Hematopoietic multipotent progenitor cell treated with erythropoietin and hydrocortisone succinate and interleukin-3 and kit ligand, for 15 days (in vitro differentiated cells): ENCODE results near the gene CFAP61.
"Not testable (repeated sequence)": the region's sequence is repeated elsewhere in the genome, so short reads cannot be mapped to it uniquely, and the experiment has no call there.

Experiments used
- DNase-seq: peaks from one replicate; pipeline ENCODE4 v3.0.0-alpha.2; 2015; ENCODE audit warnings: low spot score

CFAP61 gene

DNA sequence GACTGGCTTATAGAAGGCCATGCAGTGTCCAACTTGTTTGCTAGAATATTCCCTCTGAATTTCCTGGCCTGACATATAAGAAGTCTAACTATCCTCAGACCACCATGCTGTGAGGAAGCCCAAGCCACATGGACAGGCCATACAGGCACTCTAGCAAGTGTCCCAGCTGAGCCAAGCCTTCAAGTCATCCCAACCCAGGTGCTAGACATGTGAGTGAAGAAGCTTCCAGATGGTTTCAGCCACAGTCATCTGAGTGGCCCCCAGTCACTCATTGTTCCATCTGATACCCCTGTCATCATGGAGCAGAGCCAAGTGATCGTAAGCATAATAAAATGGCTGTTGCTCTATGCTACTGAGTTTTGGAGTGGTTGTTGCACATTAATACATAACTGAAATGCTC is 269.6 kb downstream of the CFAP61 start:
- DNase-seq, result no peak

GRCh38 chr20:20322912-20323311 is 270.6 kb downstream of the CFAP61 start:
- DNase-seq, result no peak

DNA sequence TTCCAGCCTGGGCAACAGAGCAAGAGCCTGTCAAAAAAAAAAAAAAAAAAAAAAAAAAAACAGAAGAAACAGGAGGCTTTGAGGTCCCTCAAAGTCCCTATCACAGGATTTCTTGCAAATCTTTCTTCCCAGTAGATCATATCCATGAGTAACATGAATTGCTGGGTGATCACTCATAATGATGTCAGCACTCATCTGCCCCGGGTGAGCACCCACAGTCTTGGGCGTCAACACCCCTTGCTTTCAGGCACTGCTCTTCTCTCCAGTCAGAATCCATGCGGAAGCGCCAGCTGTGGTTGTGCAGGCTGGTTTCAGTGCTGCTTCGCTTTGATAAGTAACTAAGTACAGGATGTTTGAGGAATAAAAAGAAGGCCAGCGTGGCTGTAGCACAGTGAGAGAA is 275.4 kb downstream of the CFAP61 start:
- no peak for DNase-seq

- DNase-seq, result no peak
Measured at GRCh38 chr20:20329564-20329963, 277.2 kb downstream of the CFAP61 start.

- DNase-seq, result no peak
Measured at GRCh38 chr20:20331156-20331555, 278.8 kb downstream of the CFAP61 start.

DNA sequence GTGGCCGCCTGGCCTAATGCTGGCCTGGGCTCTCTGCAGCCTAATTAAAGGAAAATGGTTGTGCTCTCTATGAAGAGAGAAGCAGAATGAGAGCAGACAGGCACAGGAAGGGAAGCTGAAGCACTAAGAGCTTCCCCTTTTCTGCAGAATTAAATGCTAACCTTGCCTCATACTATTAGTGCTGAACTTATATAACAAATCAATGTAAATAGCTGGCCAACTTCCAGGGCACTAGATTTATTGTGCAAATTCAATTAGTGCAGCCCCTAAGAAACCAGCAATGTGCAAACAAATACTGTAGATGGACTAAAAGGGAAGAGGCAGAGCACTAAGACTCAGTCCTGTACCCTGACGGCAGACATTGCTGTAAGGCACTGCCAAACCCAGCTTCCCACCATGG is 279.5 kb downstream of the CFAP61 start:
- DNase-seq, result no peak

DNA sequence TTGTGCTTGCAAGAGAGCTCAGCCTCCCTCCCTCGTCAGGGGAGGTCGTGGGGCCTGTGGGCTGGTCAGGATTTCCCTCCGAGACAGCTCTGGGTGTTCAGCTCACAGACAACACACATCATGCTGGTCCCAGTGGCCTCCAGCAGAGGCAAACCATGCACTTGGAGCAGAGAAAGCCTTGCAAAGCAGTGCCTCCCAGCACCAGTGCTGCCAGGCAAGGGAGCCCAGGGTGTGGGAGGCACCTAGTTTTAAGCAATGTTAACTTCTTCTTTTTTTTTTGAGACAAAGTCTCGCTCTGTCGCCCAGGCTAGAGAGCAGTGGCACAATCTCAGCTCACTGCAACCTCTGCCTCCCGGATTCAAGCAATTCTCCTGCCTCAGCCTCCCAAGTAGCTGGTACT is 281.5 kb downstream of the CFAP61 start:
- no peak for DNase-seq

GRCh38 chr20:20334489-20334888 is 282.2 kb downstream of the CFAP61 start:
- no peak for DNase-seq

DNA sequence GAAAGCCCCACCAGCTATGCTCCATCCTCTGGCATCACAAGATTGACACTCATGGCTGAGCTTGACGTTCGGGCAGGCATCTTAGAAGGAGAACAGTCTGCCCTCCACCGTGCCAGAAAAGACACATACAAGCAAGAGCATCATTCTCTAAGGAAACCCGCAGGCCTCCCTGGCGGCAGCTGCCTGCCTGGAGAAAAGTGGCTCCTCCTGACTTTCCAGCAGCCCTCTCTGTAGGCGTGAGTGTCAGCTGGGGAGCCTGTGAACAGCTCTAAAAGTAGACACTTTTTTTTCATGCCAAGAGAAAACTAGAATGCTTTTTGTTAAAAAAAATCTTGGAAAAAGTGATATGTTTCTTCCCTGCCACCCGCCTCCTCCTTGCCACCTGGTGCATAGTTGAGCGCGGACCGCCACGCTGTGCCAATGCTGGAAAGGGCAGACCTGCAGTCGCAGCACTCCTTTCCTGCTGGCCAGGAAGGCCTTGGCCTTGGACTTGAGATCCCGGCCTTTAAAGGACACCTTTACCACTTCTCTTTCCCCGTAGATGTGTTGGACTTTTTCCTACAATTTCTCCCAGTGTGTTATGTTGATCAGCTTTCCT is 285.9 kb downstream of the CFAP61 start:
- no peak for DNase-seq

GRCh38 chr20:20340443-20340842 is 288.1 kb downstream of the CFAP61 start:
- DNase-seq, result no peak

DNA sequence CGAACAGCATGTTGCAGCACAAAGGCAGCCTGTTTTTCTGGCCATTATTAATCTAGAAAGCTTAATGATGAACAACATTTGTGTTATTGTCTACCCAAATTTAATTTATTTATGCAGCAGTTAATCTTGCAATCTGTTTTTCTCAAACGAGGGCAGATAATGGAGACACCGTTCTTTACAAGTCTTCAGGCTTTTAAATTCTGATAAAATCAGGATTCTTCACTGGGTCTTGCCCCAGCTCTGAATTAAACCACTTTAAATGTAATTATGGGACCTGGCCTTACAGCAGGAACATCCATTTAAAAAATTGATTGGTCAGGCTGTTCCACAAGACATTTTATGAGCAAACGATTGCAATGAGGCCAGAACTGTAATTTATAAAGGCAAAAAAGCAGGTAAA is 289.0 kb downstream of the CFAP61 start:
- no peak for DNase-seq

DNA sequence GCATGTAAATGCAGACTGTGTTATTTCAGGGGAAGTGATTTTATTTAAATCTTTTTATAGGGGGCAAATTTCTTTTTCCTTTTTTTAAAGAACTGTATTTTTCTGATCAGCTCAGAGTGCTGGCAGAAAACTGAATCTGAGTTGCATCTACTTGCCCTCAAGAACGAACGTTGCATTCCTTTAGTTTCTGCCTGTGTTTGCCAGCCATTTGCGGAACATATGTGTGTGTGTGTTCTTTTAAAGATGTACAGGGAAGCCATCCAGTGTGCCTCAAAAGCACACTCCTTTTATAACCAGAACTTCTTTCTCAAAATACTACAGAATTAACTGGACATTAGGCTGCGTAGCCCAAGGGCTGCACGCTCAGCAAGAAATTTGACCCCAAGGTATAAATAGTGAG is 289.7 kb downstream of the CFAP61 start:
- no peak for DNase-seq

DNA sequence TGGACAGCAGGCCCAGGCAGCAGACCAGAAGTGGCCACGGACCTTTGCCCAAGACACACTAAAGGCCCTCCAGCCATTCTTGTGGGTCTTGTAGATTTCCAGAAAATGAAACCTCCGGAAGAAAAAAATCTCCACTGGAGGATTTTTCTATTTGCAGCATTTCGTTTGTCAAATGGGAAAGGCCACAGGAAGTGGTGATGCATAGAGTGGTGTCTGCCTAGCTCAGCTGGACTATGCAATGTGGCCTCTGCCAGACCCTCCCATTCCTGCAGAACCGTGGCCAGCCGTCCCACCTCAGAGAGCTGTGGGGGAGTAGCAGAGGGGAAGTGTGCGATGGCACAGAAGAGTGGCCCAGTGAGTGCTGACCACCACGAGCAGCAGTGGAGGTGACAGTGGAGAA is 291.6 kb downstream of the CFAP61 start:
- no peak for DNase-seq

DNA sequence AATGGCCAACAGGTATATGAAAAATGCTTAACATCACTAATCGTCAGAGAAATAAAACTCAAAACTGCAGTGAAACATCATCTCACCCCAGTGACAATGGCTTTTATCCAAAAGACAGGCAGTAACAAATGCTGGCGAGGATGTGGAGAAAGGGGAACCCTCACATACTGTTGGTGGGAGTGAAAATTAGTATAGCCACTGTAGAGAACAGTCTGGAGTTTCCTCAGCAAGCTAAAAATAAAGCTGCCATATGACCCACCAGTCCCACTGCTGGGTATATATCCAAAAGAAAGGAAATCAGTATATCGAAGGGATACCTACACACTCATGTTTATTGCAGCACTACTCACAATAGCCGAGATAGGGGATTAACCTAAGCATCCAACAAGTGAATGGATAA is 292.1 kb downstream of the CFAP61 start:
- no peak for DNase-seq

GRCh38 chr20:20353576-20353975 is 301.2 kb downstream of the CFAP61 start:
- DNase-seq, result no peak

- not testable (repeated sequence) for DNase-seq
Measured at GRCh38 chr20:20355503-20355902, 303.2 kb downstream of the CFAP61 start.

DNA sequence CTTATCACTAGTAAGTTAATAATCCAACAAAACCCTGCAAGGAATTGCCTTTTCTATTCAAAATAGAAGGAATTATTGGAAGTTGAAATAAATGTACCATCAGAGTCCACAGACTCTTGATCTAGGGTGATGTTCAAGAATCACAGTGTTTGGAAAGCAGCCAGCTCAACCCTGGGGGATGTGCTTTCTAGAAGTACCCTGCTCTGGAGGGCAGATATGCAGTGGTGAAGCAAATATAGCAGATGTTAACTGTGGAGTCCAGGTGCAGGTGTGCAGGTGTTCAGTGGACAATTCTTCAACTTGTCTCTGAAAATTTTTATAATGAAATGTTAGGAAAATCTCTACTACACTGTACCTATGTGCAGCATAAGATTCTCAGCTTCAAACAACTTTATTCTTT is 306.5 kb downstream of the CFAP61 start:
- DNase-seq, result no peak

GRCh38 chr20:20359628-20360027 is 307.3 kb downstream of the CFAP61 start:
- no peak for DNase-seq

GRCh38 chr20:20360464-20360863 is 308.1 kb downstream of the CFAP61 start:
- DNase-seq, result no peak

DNA sequence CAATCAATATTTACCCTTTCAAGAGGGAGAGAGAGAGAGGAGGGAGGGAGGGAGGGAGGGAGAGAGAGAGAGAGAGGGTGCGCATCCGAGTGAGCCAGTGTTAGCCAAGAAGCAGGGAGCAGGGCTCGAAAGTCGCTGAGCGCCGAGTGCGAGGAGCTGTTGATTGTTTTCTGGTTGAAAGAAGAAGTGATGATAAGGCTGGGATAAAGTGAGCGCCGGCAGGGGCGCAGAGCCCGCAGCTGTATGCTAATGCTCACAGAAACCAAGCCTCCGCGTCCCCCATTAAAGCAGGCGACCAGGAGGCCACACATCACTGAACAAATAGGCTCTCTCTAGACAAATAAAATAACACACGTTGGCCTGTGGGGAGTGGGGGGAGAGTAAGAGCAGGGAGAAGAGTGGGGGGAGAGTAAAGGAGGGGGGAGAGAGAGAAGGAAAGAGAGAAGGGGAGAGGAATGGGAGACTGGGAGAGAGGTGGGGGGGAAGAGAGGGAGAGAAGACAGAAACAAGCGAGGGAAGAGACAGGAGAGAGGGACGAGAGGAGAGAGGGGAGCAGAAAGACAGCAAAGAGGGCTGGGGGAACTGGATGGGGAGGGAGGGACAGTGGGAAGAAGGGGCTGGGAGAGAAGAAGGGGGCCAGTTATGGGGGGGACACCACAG is 310.6 kb downstream of the CFAP61 start:
- DNase-seq, result no peak

DNA sequence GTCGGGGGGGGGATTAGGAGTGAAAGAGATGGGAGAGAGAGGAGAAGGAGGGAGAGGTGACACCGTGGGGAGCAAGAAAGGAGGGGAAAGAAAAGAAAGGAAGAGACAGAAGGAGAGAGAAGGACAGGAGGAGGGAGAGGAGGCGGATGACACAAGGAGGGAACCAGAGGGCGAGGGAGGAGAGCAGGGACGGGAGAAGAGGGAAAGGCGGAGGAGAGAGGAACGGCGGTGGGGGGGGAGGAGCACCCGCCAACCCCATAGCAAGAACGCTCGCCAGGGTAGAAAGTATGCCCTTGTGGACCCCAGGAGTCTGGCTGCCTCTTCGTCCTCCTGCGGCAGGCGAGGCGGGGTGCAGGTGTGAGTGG is 311.1 kb downstream of the CFAP61 start:
- no peak for DNase-seq

- no peak for DNase-seq
Measured at GRCh38 chr20:20363799-20364592, 311.7 kb downstream of the CFAP61 start.
